HG03139 (cell line): ENCODE measurements around the gene MAPK1IP1L.
A peak's percentile ranks its signal among the peaks of the same experiment; 100 is the strongest.
"Not testable (repeated sequence)": the region's sequence is repeated elsewhere in the genome, so short reads cannot be mapped to it uniquely, and the experiment has no call there.

ENCODE experiments used
- ATAC-seq: cut with Tn5 transposase; IDR thresholded peaks from one replicate; pipeline ENCODE4 v1.9.1; 2021; ENCODE audit not compliant: unreplicated experiment

The MAPK1IP1L gene

GRCh38 chr14:55051423-55052268 lies at the start of gene MAPK1IP1L:
MAPK1IP1L (plus strand) TSS chr14:55051647; CDS start chr14:55061684, 10,037 bp downstream.
- peak; percentile 83 for ATAC-seq

DNA sequence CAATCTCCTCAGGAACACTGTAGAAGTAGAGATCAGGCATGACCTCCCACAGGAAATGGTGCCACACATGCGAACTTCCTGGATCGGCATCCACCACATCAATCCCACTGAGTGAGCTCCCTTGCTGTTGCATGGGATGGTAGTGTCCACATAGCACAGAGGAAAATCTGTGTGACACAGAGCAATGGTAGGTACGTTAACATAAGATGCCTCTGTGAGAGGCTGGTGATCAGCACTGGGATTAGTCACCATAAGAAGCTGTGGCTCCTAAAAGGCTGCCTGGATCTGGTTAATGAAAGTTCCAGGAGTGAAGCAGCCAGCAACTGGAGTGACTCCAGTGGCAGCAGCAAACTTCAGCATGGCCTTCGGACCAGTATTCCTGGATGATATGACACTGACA lies 46.4 kb upstream of the MAPK1IP1L start:
- ATAC-seq, result no peak

GRCh38 chr14:55015006-55015405 lies 36.4 kb upstream of the MAPK1IP1L start:
- no peak for ATAC-seq

GRCh38 chr14:55019968-55020554 lies 31.4 kb upstream of the MAPK1IP1L start:
- no peak for ATAC-seq

DNA sequence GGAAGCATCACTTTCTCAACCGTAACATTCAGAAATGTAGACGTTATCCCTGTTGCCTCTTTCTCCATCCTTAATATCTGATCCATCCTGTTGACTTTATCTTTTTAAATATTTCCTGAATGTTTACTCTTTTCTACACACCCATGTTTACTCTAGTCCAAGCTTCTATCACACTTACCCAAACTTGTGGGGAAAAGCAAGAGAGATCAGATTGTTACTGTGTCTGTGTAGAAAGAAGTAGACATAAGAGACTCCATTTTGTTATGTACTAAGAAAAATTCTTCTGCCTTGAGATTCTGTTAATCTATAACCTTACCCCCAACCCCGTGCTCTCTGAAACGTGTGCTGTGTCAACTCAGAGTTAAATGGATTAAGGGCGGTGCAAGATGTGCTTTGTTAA lies 27.1 kb upstream of the MAPK1IP1L start:
- not testable (repeated sequence) for ATAC-seq

- no peak for ATAC-seq
Observed at GRCh38 chr14:55025948-55026347, 25.5 kb upstream of the MAPK1IP1L start.

GRCh38 chr14:55026441-55026792 lies 25.0 kb upstream of the MAPK1IP1L start:
- no peak for ATAC-seq

GRCh38 chr14:55026793-55027561 lies 24.5 kb upstream of the MAPK1IP1L start, which contains the start of the genes SOCS4 and WDHD1:
SOCS4 (plus strand) TSS chr14:55027236; CDS start chr14:55043042, 15,806 bp downstream.
WDHD1 (minus strand) TSS chr14:55027099; CDS start chr14:55026787, 312 bp downstream.
- peak; percentile 94 for ATAC-seq

GRCh38 chr14:55028066-55028465 lies 23.4 kb upstream of the MAPK1IP1L start:
- no peak for ATAC-seq

DNA sequence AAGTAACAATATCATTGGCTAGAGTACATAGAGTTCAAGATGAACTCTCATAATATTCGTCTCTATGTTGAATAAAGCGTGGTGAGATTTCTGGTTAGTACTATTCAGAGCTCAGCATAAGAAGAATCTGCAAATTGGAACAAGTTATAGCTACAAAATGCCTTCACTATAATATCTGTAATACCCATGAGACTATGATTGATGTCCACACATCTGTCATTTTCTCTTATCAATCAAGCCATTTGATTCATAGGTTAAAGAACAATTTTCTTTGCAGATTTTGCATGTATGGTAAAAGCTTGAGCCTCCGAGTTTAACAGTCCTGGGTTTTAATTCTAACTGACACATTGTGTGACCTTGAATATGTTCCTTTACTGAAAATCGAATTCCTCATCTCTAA lies 23.0 kb upstream of the MAPK1IP1L start:
- no peak for ATAC-seq

- ATAC-seq, result no peak
Observed at GRCh38 chr14:55031190-55031589, 20.3 kb upstream of the MAPK1IP1L start.

- not testable (repeated sequence) for ATAC-seq
Observed at GRCh38 chr14:55037995-55038394, 13.5 kb upstream of the MAPK1IP1L start.

GRCh38 chr14:55038708-55039107 lies 12.7 kb upstream of the MAPK1IP1L start:
- ATAC-seq, result no peak

- ATAC-seq, result no peak
Observed at GRCh38 chr14:55043528-55043927, 7.9 kb upstream of the MAPK1IP1L start.

- no peak for ATAC-seq
Observed at GRCh38 chr14:55045087-55045486, 6.4 kb upstream of the MAPK1IP1L start.

DNA sequence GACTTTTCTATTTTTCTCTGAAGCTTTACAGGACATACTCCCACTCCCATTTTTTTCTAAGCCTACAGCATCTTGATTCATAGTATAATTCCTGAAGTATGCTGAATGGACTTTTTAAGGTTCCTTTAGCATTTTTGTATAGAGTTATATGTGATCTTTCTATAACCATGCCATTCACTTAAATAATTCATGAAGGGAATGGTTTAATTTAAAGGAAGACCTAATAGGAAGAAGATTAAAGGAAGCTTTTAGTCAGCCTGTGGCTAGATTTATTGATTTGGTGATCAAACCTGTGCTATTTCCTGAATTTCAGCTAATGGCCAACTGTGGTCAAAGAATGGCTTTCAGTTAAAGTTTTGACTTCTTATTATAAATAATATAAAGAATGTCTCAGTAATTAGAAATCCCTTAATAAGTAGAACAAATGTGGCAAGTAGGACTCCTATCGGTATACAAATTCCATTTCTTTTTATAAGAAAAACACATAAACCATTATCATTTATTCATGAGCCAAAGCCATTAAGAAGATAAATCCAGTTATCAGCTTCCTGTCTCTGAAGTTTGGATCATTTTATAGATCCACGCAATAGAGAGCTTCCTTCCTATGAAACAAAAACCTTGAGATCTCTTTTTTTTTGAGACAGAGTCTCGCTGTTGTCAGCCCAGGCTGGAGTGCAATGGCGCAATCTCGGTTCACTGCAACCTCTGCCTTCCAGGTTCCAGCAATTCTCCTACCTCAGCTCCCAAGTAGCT lies 4.0 kb upstream of the MAPK1IP1L start:
- no peak for ATAC-seq

- no peak for ATAC-seq
Observed at GRCh38 chr14:55048900-55049436, 2.5 kb upstream of the MAPK1IP1L start.

DNA sequence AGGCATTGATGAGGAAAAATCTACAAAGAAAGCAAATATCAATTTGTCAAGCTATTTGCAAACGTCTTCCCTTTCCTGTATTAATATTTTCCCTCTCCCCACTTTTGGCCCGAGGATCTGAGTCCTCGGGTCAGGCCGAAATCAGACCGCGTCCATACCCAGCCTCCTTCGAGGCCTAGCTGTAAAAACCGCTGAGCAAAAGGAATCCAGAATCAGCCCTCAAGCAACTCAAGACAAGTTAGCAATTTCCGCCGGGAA lies 353 bp upstream of the MAPK1IP1L start:
- no peak for ATAC-seq

GRCh38 chr14:55052269-55052930 lies 953 bp downstream of the MAPK1IP1L start:
- ATAC-seq, result peak; percentile 7

- no peak for ATAC-seq
Observed at GRCh38 chr14:55053018-55053417, 1.6 kb downstream of the MAPK1IP1L start.
